Panc1 (cell line): Measurements from ENCODE around the gene CFAP69. TPM values are rescaled to one million over a fixed set of nuclear protein-coding genes. Genes with fewer than 3 reads are reported as not detected.

Experiments used
- ATAC-seq: fragments of 200-7000 bp; cut with Tn5 transposase; 2 replicates; pipeline ENCODE4 v1.9.1; 2020; ENCODE audit warnings: mild to moderate bottlenecking, moderate library complexity
- BruUV-seq: library from RNA; stranded (reverse); fragments of 400-500 nt; replicated peaks from 2 replicates; lab custom pipeline; 2021; lab: Mats Ljungman, UMichigan
- CTCF ChIA-PET: fragments of 300-600 bp; sonication (Branson Sonifier 250); formaldehyde crosslinking; loops from one replicate; lab custom pipeline; 2022; ENCODE audit warnings: antibody characterized with exemption; lab: Charles Lee
- POLR2A ChIA-PET: fragments of 300-600 bp; sonication (Branson Sonifier 250); formaldehyde crosslinking; loops from one replicate; lab custom pipeline; 2022; ENCODE audit warnings: antibody characterized with exemption; lab: Charles Lee
- DNase-seq: peaks from one replicate; pipeline ENCODE4 v3.0.0-alpha.2; 2010; ENCODE audit warnings: low read depth, low spot score
- H3K27ac ChIP-seq: 2 replicates; pipeline ENCODE4 v1.5.1; 2011; ENCODE audit warnings: mild to moderate bottlenecking, low read length, inconsistent platforms
- H3K27me3 ChIP-seq: fragments of 200-500 bp; sonication (Bioruptor generic); 2 replicates; pipeline ENCODE4 v1.6.0; 2014; ENCODE audit warnings: low read length, inconsistent platforms; ENCODE audit not compliant: control insufficient read depth, insufficient read depth
- H3K36me3 ChIP-seq: fragments of 200-500 bp; sonication (Bioruptor generic); 2 replicates; pipeline ENCODE4 v1.5.1; 2014; ENCODE audit warnings: inconsistent platforms, mild to moderate bottlenecking, low read length, moderate library complexity; ENCODE audit not compliant: control insufficient read depth, insufficient read depth
- H3K4me1 ChIP-seq: 2 replicates; pipeline ENCODE4 v1.5.1; 2011; ENCODE audit warnings: inconsistent platforms, mild to moderate bottlenecking, low read length, moderate library complexity; ENCODE audit not compliant: control insufficient read depth, insufficient read depth
- H3K4me3 ChIP-seq, 2 experiments: 2 replicates each; pipeline ENCODE4 v1.5.1; 2011 to 2012; ENCODE audit warnings: low read depth in 2 of 2, low read length in 2 of 2, mild to moderate bottlenecking in 2 of 2, inconsistent platforms in 1 of 2, moderate library complexity in 1 of 2
- H3K9me3 ChIP-seq: fragments of 200-500 bp; sonication (Bioruptor generic); 2 replicates; pipeline ENCODE4 v1.5.1; 2014; ENCODE audit warnings: low read depth, mild to moderate bottlenecking, inconsistent platforms, low read length, moderate library complexity; ENCODE audit not compliant: control insufficient read depth, insufficient read depth
- CTCF ChIP-seq: fragments of 450-650 bp; IDR thresholded peaks from 2 replicates; pipeline ENCODE4 v1.5.1; 2017; ENCODE audit warnings: mild to moderate bottlenecking
- POLR2AphosphoS5 ChIP-seq: IDR thresholded peaks from 2 replicates; pipeline ENCODE4 v1.6.1; 2012; ENCODE audit warnings: mild to moderate bottlenecking, low read depth, low read length, moderate library complexity
- REST ChIP-seq, 2 experiments: IDR thresholded peaks; 2 replicates each; pipeline ENCODE4 v1.6.1; 2011 to 2012; ENCODE audit warnings: low read depth in 2 of 2, control low read depth in 1 of 2, low read length in 1 of 2, mild to moderate bottlenecking in 1 of 2, moderate library complexity in 1 of 2; ENCODE audit not compliant: insufficient read depth in 1 of 2
- SIN3A ChIP-seq: IDR thresholded peaks from 2 replicates; pipeline ENCODE4 v1.6.1; 2012; ENCODE audit warnings: low read depth, mild to moderate bottlenecking, low read length, moderate library complexity, borderline replicate concordance; ENCODE audit not compliant: insufficient read depth
- TCF7L2 ChIP-seq: IDR thresholded peaks from 2 replicates; pipeline ENCODE4 v1.6.1; 2011; ENCODE audit warnings: mild to moderate bottlenecking, low read depth, low read length, inconsistent platforms
- in situ Hi-C: cut with HindIII; loops from 2 replicates; pipeline ENCODE4 v1.10.0; 2016; ENCODE audit warnings: low sequenced_read_pairs, low pct_unique_long_range_greater_than_20kb
- intact Hi-C: fragments of 100-400 bp; cut with micrococcal nuclease; formaldehyde crosslinking; loops from one replicate; pipeline ENCODE4 v1.10.0; 2022; ENCODE audit not compliant: unreplicated experiment
- total RNA-seq: library from RNA; stranded (reverse); gene quantifications from one replicate; pipeline ENCODE4 v1.2.1, GENCODE V29; 2021; ENCODE audit not compliant: unreplicated experiment

The CFAP69 gene
- total RNA-seq, 1 experiment from 2014 or later: 0.51 TPM

GRCh38 chr7:90201500-90202195 is 43.3 kb upstream of the CFAP69 start:
- no peak for TF ChIP-seq TCF7L2
- no peak for TF ChIP-seq SIN3A
- no peak for TF ChIP-seq CTCF
- TF ChIP-seq POLR2AphosphoS5: no peak
- TF ChIP-seq REST (IDR thresholded peaks at IDR 0.05; ENCODE audit: insufficient read depth in 1 of 2, low read depth in 2 of 2, low read length in 1 of 2): no peak
- in situ Hi-C loops (no loop called here), intact Hi-C loops (no loop called here)
- H3K9me3 ChIP-seq: no peaks in the 10 kb centered on the region
- DNase-seq (no peak), ATAC-seq (no peak)
- no peaks in the 10 kb centered on the region for H3K36me3 ChIP-seq
- H3K4me1 ChIP-seq: no peaks in the 10 kb centered on the region
- BruUV-seq: no TSS peak
- no peak overlapping the region for H3K27ac ChIP-seq
- ChIA-PET POLR2A (no interaction called here), CTCF (no interaction called here)
- no peaks in the 10 kb centered on the region for H3K27me3 ChIP-seq
- H3K4me3 ChIP-seq: no peak overlapping the region

GRCh38 chr7:90207956-90208355 is 37.0 kb upstream of the CFAP69 start:
- BruUV-seq: no TSS peak
- no peak for TF ChIP-seq CTCF
- no peak for TF ChIP-seq TCF7L2
- TF ChIP-seq REST (IDR thresholded peaks at IDR 0.05; ENCODE audit: insufficient read depth in 1 of 2, low read depth in 2 of 2, low read length in 1 of 2): no peak
- TF ChIP-seq POLR2AphosphoS5: no peak
- TF ChIP-seq SIN3A: no peak
- Histone ChIP-seq H3K27me3 (no peaks in the 10 kb centered on the region; the same call in 1 of the 2 replicates), H3K36me3 (no peaks in the 10 kb centered on the region), H3K4me1 (no peaks in the 10 kb centered on the region), H3K9me3 (no peaks in the 10 kb centered on the region), H3K4me3 (no peak overlapping the region), H3K27ac (no peak overlapping the region)
- intact Hi-C loops (no loop called here), in situ Hi-C loops (no loop called here)
- CTCF ChIA-PET: no interaction called here
- POLR2A ChIA-PET: no interaction called here
- no peak for ATAC-seq
- DNase-seq: no peak
